Hepatic stellate cell (primary cell): ENCODE measurements around the gene YIF1A.
"Not testable (repeated sequence)": the region's sequence is repeated elsewhere in the genome, so short reads cannot be mapped to it uniquely, and the experiment has no call there.

Experiments used
- DNase-seq: peaks from one replicate; pipeline ENCODE4 v3.0.0; 2011; ENCODE audit warnings: low spot score

YIF1A gene

GRCh38 chr11:66311965-66312548, 23.1 kb upstream of the YIF1A start:
- peak; percentile 85 for DNase-seq

- DNase-seq = no peak
Measured at GRCh38 chr11:66311470-66311964, 22.6 kb upstream of the YIF1A start.

- DNase-seq = not testable (repeated sequence)
Measured at GRCh38 chr11:66310803-66311440, 22.0 kb upstream of the YIF1A start.

GRCh38 chr11:66310324-66310723, 21.4 kb upstream of the YIF1A start:
- no peak for DNase-seq

GRCh38 chr11:66309475-66309874, 20.5 kb upstream of the YIF1A start:
- DNase-seq = no peak

GRCh38 chr11:66302656-66303055, 13.7 kb upstream of the YIF1A start:
- no peak for DNase-seq

- no peak for DNase-seq
Measured at GRCh38 chr11:66299186-66299585, 10.2 kb upstream of the YIF1A start.

- no peak for DNase-seq
Measured at GRCh38 chr11:66297610-66298009, 8.7 kb upstream of the YIF1A start.

GRCh38 chr11:66294626-66295620, 6.0 kb upstream of the YIF1A start:
- DNase-seq = no peak

- DNase-seq = no peak
Measured at GRCh38 chr11:66293777-66294625, 5.1 kb upstream of the YIF1A start.

GRCh38 chr11:66293352-66293751, 4.4 kb upstream of the YIF1A start:
- DNase-seq = no peak

- DNase-seq = no peak
Measured at GRCh38 chr11:66292543-66293332, 3.8 kb upstream of the YIF1A start.

GRCh38 chr11:66291706-66292542, 3.0 kb upstream of the YIF1A start, which contains the start of gene TMEM151A:
TSS of gene TMEM151A (plus strand) at chr11:66291894. CDS start at chr11:66292014, 120 bp downstream.
- DNase-seq = no peak

- no peak for DNase-seq
Measured at GRCh38 chr11:66291303-66291705, 2.4 kb upstream of the YIF1A start.

- no peak for DNase-seq
Measured at GRCh38 chr11:66290330-66290621, 1.3 kb upstream of the YIF1A start.

- peak; percentile 88 for DNase-seq
Measured at GRCh38 chr11:66289548-66290329, 796 bp upstream of the YIF1A start.

GRCh38 chr11:66287889-66288670, 863 bp downstream of the YIF1A start:
- DNase-seq = peak; percentile 47

GRCh38 chr11:66287211-66287888, 1.6 kb downstream of the YIF1A start:
- no peak for DNase-seq
